Keratinocyte (primary cell): ENCODE measurements around the gene LAMB1. TPM values are rescaled to one million over a fixed set of nuclear protein-coding genes. Genes with fewer than 3 reads are reported as not detected.

Source experiments
- DNase-seq: peaks from one replicate; pipeline ENCODE4 v3.0.0-alpha.2; 2011; ENCODE audit warnings: low read depth, missing footprints, low spot score
- FAIRE-seq: peaks from 2 replicates; lab custom pipeline; 2011; peaks lifted over from hg19 to GRCh38; lab: Jason Lieb, UNC
- H2AFZ ChIP-seq: 2 replicates; pipeline ENCODE4 v1.6.0; 2012; ENCODE audit warnings: low read length, control low read depth, inconsistent platforms; ENCODE audit not compliant: control insufficient read depth
- H3K27ac ChIP-seq: 2 replicates; pipeline ENCODE4 v1.5.1; 2011; ENCODE audit warnings: low read length; ENCODE audit not compliant: control insufficient read depth, insufficient read depth
- H3K27me3 ChIP-seq: 3 replicates; pipeline ENCODE4 v1.6.0; 2011; ENCODE audit warnings: low read length; ENCODE audit not compliant: control insufficient read depth, insufficient read depth; ENCODE audit errors: extremely low read depth
- H3K36me3 ChIP-seq, 2 experiments: 2 replicates in 1 of 2; 3 replicates in 1 of 2; pipeline ENCODE4 v1.5.1; 2011; ENCODE audit warnings: low read length in 2 of 2, mild to moderate bottlenecking in 1 of 2; ENCODE audit not compliant: control insufficient read depth in 2 of 2, insufficient read depth in 2 of 2; ENCODE audit errors: extremely low read depth in 1 of 2
- H3K4me1 ChIP-seq: 3 replicates; pipeline ENCODE4 v1.5.1; 2011; ENCODE audit warnings: low read length; ENCODE audit not compliant: control insufficient read depth, insufficient read depth; ENCODE audit errors: extremely low read depth
- H3K4me2 ChIP-seq: 3 replicates; pipeline ENCODE4 v1.6.0; 2011; ENCODE audit warnings: low read depth, low read length; ENCODE audit not compliant: control insufficient read depth, insufficient read depth; ENCODE audit errors: extremely low read depth
- H3K4me3 ChIP-seq, 3 experiments: fragments of 200-600 bp in 1 of 3; sonication (generic) in 1 of 3; 2 replicates in 2 of 3; 3 replicates in 1 of 3; pipeline ENCODE4 v1.5.1; 2011 to 2016; ENCODE audit warnings: low read length in 3 of 3, mild to moderate bottlenecking in 3 of 3, control low read depth in 2 of 3, inconsistent platforms in 1 of 3, low read depth in 1 of 3, mixed read lengths in 1 of 3, mixed run types in 1 of 3, moderate library complexity in 1 of 3; ENCODE audit not compliant: control insufficient read depth in 2 of 3, insufficient read depth in 2 of 3; ENCODE audit errors: extremely low read depth in 1 of 3
- H3K79me2 ChIP-seq: 2 replicates; pipeline ENCODE4 v1.6.0; 2012; ENCODE audit warnings: low read length; ENCODE audit not compliant: control insufficient read depth, insufficient read depth
- H3K9ac ChIP-seq: 3 replicates; pipeline ENCODE4 v1.6.0; 2011; ENCODE audit warnings: low read length; ENCODE audit not compliant: control insufficient read depth, insufficient read depth; ENCODE audit errors: extremely low read depth
- H3K9me1 ChIP-seq: 3 replicates; pipeline ENCODE4 v1.6.0; 2011; ENCODE audit warnings: low read length; ENCODE audit not compliant: control insufficient read depth, insufficient read depth; ENCODE audit errors: extremely low read depth
- H3K9me3 ChIP-seq: 2 replicates; pipeline ENCODE4 v1.5.1; 2012; ENCODE audit warnings: low read depth, low read length; ENCODE audit not compliant: control insufficient read depth
- H4K20me1 ChIP-seq: 3 replicates; pipeline ENCODE4 v1.6.0; 2011; ENCODE audit warnings: low read length; ENCODE audit not compliant: control insufficient read depth, insufficient read depth; ENCODE audit errors: extremely low read depth
- CTCF ChIP-seq, 3 experiments: IDR thresholded peaks in 1 of 3; conservative IDR thresholded peaks in 1 of 3; optimal IDR thresholded peaks in 1 of 3; 2 replicates in 2 of 3; 3 replicates in 1 of 3; pipeline versions ENCODE3 to v1.5.1; 2011; ENCODE audit warnings: low read length in 3 of 3, mild to moderate bottlenecking in 3 of 3, moderate library complexity in 2 of 3, control low read depth in 1 of 3, inconsistent platforms in 1 of 3; ENCODE audit not compliant: insufficient read depth in 2 of 3; ENCODE audit errors: extremely low read depth in 1 of 3
- EZH2 ChIP-seq: IDR thresholded peaks from one replicate; pipeline ENCODE4 v1.6.1; 2012; ENCODE audit warnings: inconsistent platforms, mild to moderate bottlenecking, low read length, moderate library complexity
- dilution Hi-C: fragments of 300-500 bp; cut with MboI; formaldehyde crosslinking; loops from one replicate; pipeline ENCODE4 v1.7.0; 2020; ENCODE audit warnings: low sequenced_read_pairs; ENCODE audit not compliant: extremely low pct_ligation_motif_present
- polyA plus RNA-seq, 5 experiments: library from polyadenylated mRNA; depleted of rRNA in 3 of 5; stranded (reverse) in 3 of 5; stranded (forward) in 1 of 5; unstranded in 1 of 5; fragments of >200 nt; gene quantifications; 1 replicate in 1 of 5; 2 replicates in 3 of 5; 3 replicates in 1 of 5; pipeline versions ENCODE4 v1.2.1 to v1.2.3, GENCODE V29; 2011 to 2012; ENCODE audit warnings: missing spikeins in 2 of 5, low read depth in 1 of 5, low replicate concordance in 1 of 5

The LAMB1 gene
- polyA plus RNA-seq, 1 donor (not counting 4 experiments of a cell fraction or from before 2014, with no cell fraction given), result 97.9 TPM

- no peak overlapping the region for H3K9ac ChIP-seq
- no peaks in the 10 kb centered on the region for H4K20me1 ChIP-seq
- H3K4me2 ChIP-seq, result no peak overlapping the region
- no peak overlapping the region for H3K27ac ChIP-seq
- H3K36me3 ChIP-seq, result no peaks in the 10 kb centered on the region
- no peak overlapping the region for H3K4me3 ChIP-seq
- TF ChIP-seq CTCF (optimal IDR thresholded peaks at IDR 0.05 in 1 of 3, IDR thresholded peaks at IDR 0.05 in 1 of 3, conservative IDR thresholded peaks at IDR 0.05 in 1 of 3; ENCODE audit: extremely low read depth in 1 of 3, insufficient read depth in 2 of 3, low read length in 3 of 3) (no peak), EZH2 (no peak)
- dilution Hi-C loops, result no loop called here
- H3K79me2 ChIP-seq, result no peaks in the 10 kb centered on the region
- DNase-seq (no peak), FAIRE-seq (no peak)
- no peaks in the 10 kb centered on the region for H3K27me3 ChIP-seq
- H3K9me1 ChIP-seq, result no peaks in the 10 kb centered on the region
- H3K4me1 ChIP-seq, result no peaks in the 10 kb centered on the region
- H2AFZ ChIP-seq, result no peak overlapping the region
- no peaks in the 10 kb centered on the region for H3K9me3 ChIP-seq
These were observed 36.0 kb upstream of the LAMB1 start for GRCh38 chr7:108038986-108039385.

GRCh38 chr7:108037741-108038140, 34.8 kb upstream of the LAMB1 start:
- Histone ChIP-seq H3K9me1 (no peaks in the 10 kb centered on the region), H3K9me3 (no peaks in the 10 kb centered on the region), H3K36me3 (no peaks in the 10 kb centered on the region), H3K4me1 (peaks cover 3% of the 10 kb centered on the region), H3K27me3 (no peaks in the 10 kb centered on the region), H3K9ac (no peak overlapping the region), H3K4me2 (no peak overlapping the region), H2AFZ (no peak overlapping the region), H4K20me1 (no peaks in the 10 kb centered on the region), H3K4me3 (no peak overlapping the region), H3K79me2 (no peaks in the 10 kb centered on the region), H3K27ac (no peak overlapping the region)
- dilution Hi-C loops, result no loop called here
- FAIRE-seq, result no peak
- DNase-seq, result no peak
- TF ChIP-seq CTCF (optimal IDR thresholded peaks at IDR 0.05 in 1 of 3, IDR thresholded peaks at IDR 0.05 in 1 of 3, conservative IDR thresholded peaks at IDR 0.05 in 1 of 3; ENCODE audit: extremely low read depth in 1 of 3, insufficient read depth in 2 of 3, low read length in 3 of 3) (no peak), EZH2 (no peak)
